ENCODE measurements around the gene PTPRK.

Gene PTPRK

GRCh38 chr6:128036808-128037570 is 483.4 kb downstream of the PTPRK start:
- Histone ChIP-seq H3K4me1 (no peaks in the 10 kb centered on the region), H3K27ac (no peak overlapping the region), H3K9me3 (no peaks in the 10 kb centered on the region), H3K27me3 (no peaks in the 10 kb centered on the region), H3K36me3 (peaks cover 0 to 2% (median 0%) of the 10 kb centered on the region in 3 donors), H3K4me3 (no peak overlapping the region)
- intact Hi-C loops (cut with DNase I; ENCODE audit: low total_unique reads): no loop called here
- TF ChIP-seq, protein P1, sequence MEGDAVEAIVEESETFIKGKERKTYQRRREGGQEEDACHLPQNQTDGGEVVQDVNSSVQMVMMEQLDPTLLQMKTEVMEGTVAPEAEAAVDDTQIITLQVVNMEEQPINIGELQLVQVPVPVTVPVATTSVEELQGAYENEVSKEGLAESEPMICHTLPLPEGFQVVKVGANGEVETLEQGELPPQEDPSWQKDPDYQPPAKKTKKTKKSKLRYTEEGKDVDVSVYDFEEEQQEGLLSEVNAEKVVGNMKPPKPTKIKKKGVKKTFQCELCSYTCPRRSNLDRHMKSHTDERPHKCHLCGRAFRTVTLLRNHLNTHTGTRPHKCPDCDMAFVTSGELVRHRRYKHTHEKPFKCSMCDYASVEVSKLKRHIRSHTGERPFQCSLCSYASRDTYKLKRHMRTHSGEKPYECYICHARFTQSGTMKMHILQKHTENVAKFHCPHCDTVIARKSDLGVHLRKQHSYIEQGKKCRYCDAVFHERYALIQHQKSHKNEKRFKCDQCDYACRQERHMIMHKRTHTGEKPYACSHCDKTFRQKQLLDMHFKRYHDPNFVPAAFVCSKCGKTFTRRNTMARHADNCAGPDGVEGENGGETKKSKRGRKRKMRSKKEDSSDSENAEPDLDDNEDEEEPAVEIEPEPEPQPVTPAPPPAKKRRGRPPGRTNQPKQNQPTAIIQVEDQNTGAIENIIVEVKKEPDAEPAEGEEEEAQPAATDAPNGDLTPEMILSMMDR (IDR thresholded peaks at IDR 0.05): no peak
- DNase-seq: no peak

DNA sequence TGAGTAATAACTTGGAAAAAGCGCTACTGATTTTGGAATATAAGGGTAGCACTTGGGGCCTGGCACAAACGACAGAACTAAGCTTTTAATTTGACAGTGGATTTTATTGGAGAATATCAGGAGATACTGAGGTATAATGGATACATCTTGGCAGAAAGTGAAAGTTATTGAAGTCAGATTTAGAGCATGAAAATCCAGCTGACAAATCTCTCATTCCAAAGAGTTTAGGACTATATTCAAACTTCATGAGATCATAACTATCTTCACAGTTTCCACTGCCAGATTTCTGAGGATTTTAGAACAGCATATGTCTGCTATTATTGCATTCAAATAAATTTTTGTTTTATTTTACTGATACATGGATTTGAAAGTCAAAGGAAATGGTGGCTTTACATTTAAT is 487.2 kb downstream of the PTPRK start:
- H3K4me3 ChIP-seq: no peak overlapping the region
- no peaks in the 10 kb centered on the region for H3K4me1 ChIP-seq
- H3K27ac ChIP-seq: no peak overlapping the region
- intact Hi-C loops (cut with DNase I; ENCODE audit: low total_unique reads): no loop called here
- H3K27me3 ChIP-seq: no peaks in the 10 kb centered on the region
- peaks cover 0 to 5% (median 0%) of the 10 kb centered on the region in 3 donors for H3K36me3 ChIP-seq
- TF ChIP-seq, protein P1 (IDR thresholded peaks at IDR 0.05): no peak
- H3K9me3 ChIP-seq: no peaks in the 10 kb centered on the region
- DNase-seq: no peak

- no peak overlapping the region for H3K27ac ChIP-seq
- intact Hi-C loops (cut with DNase I; ENCODE audit: low total_unique reads): no loop called here
- H3K27me3 ChIP-seq: no peaks in the 10 kb centered on the region
- no peak overlapping the region for H3K4me3 ChIP-seq
- TF ChIP-seq, protein P1 (IDR thresholded peaks at IDR 0.05): no peak
- no peaks in the 10 kb centered on the region for H3K9me3 ChIP-seq
- H3K36me3 ChIP-seq: peaks cover 0 to 5% (median 0%) of the 10 kb centered on the region in 3 donors
- no peaks in the 10 kb centered on the region for H3K4me1 ChIP-seq
- no peak for DNase-seq
These were observed 488.4 kb downstream of the PTPRK start for GRCh38 chr6:128032042-128032441.

DNA sequence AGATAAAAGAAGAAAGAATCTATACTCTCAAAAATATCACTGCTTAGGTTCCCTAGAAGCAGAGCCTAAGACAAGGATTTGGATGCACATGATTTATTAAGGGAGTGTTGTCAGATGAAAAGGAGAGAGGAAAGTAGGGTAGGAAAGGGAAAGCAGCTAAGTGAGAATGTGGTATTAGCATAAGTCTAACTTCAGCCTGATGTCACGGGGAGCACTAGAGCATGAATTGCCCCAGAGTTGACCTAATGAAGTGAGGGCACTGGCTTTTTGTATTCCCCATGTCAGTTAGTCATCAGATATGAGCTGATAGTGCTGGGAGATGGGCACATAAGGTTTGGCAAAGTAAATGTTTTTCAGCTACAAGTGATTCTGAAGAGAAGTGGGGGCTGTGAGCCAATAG is 490.6 kb downstream of the PTPRK start:
- H3K27ac ChIP-seq: no peak overlapping the region
- no peak overlapping the region for H3K4me3 ChIP-seq
- no peaks in the 10 kb centered on the region for H3K27me3 ChIP-seq
- DNase-seq: no peak
- H3K9me3 ChIP-seq: no peaks in the 10 kb centered on the region
- no peaks in the 10 kb centered on the region for H3K4me1 ChIP-seq
- intact Hi-C loops (cut with DNase I; ENCODE audit: low total_unique reads): no loop called here
- TF ChIP-seq, protein P1 (IDR thresholded peaks at IDR 0.05): no peak
- peaks cover 0 to 5% (median 0%) of the 10 kb centered on the region in 3 donors for H3K36me3 ChIP-seq

DNA sequence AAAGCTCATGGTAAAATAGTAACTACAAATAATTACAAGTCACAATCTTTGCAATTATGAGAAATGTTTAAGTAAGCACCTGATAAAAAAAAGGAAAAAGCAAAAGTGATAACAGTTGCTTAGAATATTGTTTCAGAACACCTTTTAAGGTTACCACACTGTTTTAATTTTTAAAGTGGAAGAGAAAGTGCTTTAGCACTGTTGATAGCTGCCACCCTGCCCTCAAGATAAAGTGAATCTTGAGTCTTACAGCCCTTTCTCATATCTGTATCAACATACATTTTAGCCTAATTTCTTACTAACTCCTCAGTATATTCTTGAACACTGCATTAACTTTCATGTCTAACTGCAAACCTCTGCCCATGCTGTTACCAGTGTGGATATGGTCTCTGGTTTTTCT is 492.2 kb downstream of the PTPRK start:
- H3K27me3 ChIP-seq: no peaks in the 10 kb centered on the region
- intact Hi-C loops (cut with DNase I; ENCODE audit: low total_unique reads): no loop called here

More for the DNA sequence above, 492.2 kb downstream of the PTPRK start:
- no peak overlapping the region for H3K27ac ChIP-seq
- TF ChIP-seq, protein P1 (IDR thresholded peaks at IDR 0.05): no peak
- no peaks in the 10 kb centered on the region for H3K4me1 ChIP-seq
- DNase-seq: no peak
- no peak overlapping the region for H3K4me3 ChIP-seq
- H3K9me3 ChIP-seq: no peaks in the 10 kb centered on the region
- peaks cover 0 to 5% (median 0%) of the 10 kb centered on the region in 3 donors for H3K36me3 ChIP-seq

All from tibial artery (tissue), 4 donors.